Epithelial cell of proximal tubule (primary cell): ENCODE results near the gene ANXA8. TPM values are rescaled to one million over a fixed set of nuclear protein-coding genes. Genes with fewer than 3 reads are reported as not detected.

Experiments
- DNase-seq: peaks from one replicate; pipeline ENCODE4 v3.0.0-alpha.2; 2011; ENCODE audit warnings: low read depth
- H3K4me3 ChIP-seq: 2 replicates; pipeline ENCODE4 v1.5.1; 2011; ENCODE audit warnings: low read depth, mild to moderate bottlenecking, low read length
- CTCF ChIP-seq: conservative IDR thresholded peaks from 2 replicates; pipeline ENCODE4 v1.5.1; 2012; ENCODE audit warnings: low read depth, mild to moderate bottlenecking, low read length
- total RNA-seq: library from RNA; depleted of rRNA; stranded (reverse); fragments of >200 nt; gene quantifications from 2 replicates; pipeline ENCODE4 v1.2.3, GENCODE V29; 2015

ANXA8 gene
- total RNA-seq, 1 donor from 2014 or later = 1.4 TPM

GRCh38 chr10:47451998-47452494 is 31.9 kb downstream of the ANXA8 start:
- H3K4me3 ChIP-seq = no peak overlapping the region
- no peak for TF ChIP-seq CTCF
- no peak for DNase-seq

- DNase-seq = no peak
- TF ChIP-seq CTCF = no peak
- H3K4me3 ChIP-seq = no peak overlapping the region
Measured at GRCh38 chr10:47451273-47451997, 32.5 kb downstream of the ANXA8 start.

GRCh38 chr10:47450442-47450841 is 33.5 kb downstream of the ANXA8 start:
- no peak for DNase-seq
- no peak for TF ChIP-seq CTCF
- H3K4me3 ChIP-seq = no peak overlapping the region

- TF ChIP-seq CTCF = no peak
- H3K4me3 ChIP-seq = no peak overlapping the region
- DNase-seq = no peak
Measured at GRCh38 chr10:47449979-47450378, 33.9 kb downstream of the ANXA8 start.

- no peak for DNase-seq
- no peak overlapping the region for H3K4me3 ChIP-seq
- no peak for TF ChIP-seq CTCF
Measured at GRCh38 chr10:47449102-47449978, 34.6 kb downstream of the ANXA8 start.

- no peak for TF ChIP-seq CTCF
- DNase-seq = no peak
- no peak overlapping the region for H3K4me3 ChIP-seq
Measured at GRCh38 chr10:47447705-47448104, 36.2 kb downstream of the ANXA8 start.
